Liver (tissue), 3 donors: ENCODE measurements around the gene NDUFC2.
"Not testable (repeated sequence)": the region's sequence is repeated elsewhere in the genome, so short reads cannot be mapped to it uniquely, and the experiment has no call there.

Experiments used
- EGR1 ChIP-seq, 2 donors: IDR thresholded peaks; 2 replicates each; pipeline ENCODE4 v1.6.1; 2016 to 2018; ENCODE audit warnings: antibody characterized with exemption in 2 of 2, low read depth in 2 of 2
- GABPA ChIP-seq, 2 donors: IDR thresholded peaks in 1 of 2; conservative IDR thresholded peaks in 1 of 2; 2 replicates each; pipeline ENCODE4 v1.6.1; 2016; ENCODE audit warnings: antibody characterized with exemption in 2 of 2, mild to moderate bottlenecking in 1 of 2, moderate library complexity in 1 of 2
- JUND ChIP-seq, 2 donors: IDR thresholded peaks; 2 replicates each; pipeline ENCODE4 v1.6.1; 2016; ENCODE audit warnings: antibody characterized with exemption in 2 of 2
- RAD21 ChIP-seq, 2 donors: IDR thresholded peaks; 2 replicates each; pipeline ENCODE4 v1.6.1; 2016; ENCODE audit warnings: antibody characterized with exemption in 2 of 2, mild to moderate bottlenecking in 2 of 2
- SP1 ChIP-seq: IDR thresholded peaks from 2 replicates; pipeline ENCODE4 v1.6.1; 2018; ENCODE audit warnings: antibody characterized with exemption, mild to moderate bottlenecking
- TAF1 ChIP-seq: conservative IDR thresholded peaks from 2 replicates; pipeline ENCODE4 v1.6.1; 2016; ENCODE audit warnings: antibody characterized with exemption, mild to moderate bottlenecking
- YY1 ChIP-seq: IDR thresholded peaks from 2 replicates; pipeline ENCODE4 v1.6.1; 2016; ENCODE audit warnings: antibody characterized with exemption, mild to moderate bottlenecking
- TF ChIP-seq, protein P1 (sequence below): fragments of 150-350 bp; IDR thresholded peaks from 2 replicates; pipeline ENCODE4 v1.5.1; 2017; ENCODE audit warnings: improper control_type of control experiment, low read depth, low read length; ENCODE audit not compliant: missing input control
- TF ChIP-seq, protein P2 (sequence below): IDR thresholded peaks from 2 replicates; pipeline ENCODE4 v1.6.1; 2016; ENCODE audit warnings: antibody characterized with exemption
- TF ChIP-seq, protein P3 (sequence below): IDR thresholded peaks from 2 replicates; pipeline ENCODE4 v1.6.1; 2016; ENCODE audit warnings: antibody characterized with exemption, mild to moderate bottlenecking
- TF ChIP-seq, protein P4 (sequence below): IDR thresholded peaks from 2 replicates; pipeline ENCODE4 v1.6.1; 2016; ENCODE audit warnings: antibody characterized with exemption
- donor health status: healthy.
- donor health status: healthy.

DNA sequence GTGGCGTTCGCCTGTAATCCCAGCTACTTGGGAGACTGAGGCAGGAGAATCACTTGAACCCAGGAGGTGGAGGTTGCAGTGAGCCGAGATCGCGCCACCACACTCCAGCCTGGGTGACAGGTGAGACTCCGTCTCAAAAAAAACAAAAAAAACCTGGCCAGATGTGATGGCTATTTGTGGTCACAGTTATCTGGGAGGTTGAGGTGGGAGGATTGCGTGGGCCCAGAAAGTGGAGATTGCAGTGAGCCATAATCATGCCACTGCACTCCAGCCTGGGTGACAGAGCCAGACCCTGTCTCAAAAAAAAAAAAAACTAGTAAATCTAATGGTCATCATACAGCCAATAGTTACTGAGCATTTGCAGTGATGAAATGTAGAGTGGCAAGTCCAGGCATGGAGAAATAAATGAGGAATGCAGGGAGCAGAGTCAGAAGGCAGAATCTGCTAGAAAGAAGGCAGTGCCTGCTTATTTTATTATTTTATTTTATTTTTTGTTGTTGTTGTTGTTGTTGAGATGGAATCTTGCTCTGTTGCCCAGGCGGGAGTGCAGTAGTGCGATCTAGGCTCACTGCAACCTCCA lies 19.8 kb downstream of the NDUFC2 start:
- TF ChIP-seq, protein P1, sequence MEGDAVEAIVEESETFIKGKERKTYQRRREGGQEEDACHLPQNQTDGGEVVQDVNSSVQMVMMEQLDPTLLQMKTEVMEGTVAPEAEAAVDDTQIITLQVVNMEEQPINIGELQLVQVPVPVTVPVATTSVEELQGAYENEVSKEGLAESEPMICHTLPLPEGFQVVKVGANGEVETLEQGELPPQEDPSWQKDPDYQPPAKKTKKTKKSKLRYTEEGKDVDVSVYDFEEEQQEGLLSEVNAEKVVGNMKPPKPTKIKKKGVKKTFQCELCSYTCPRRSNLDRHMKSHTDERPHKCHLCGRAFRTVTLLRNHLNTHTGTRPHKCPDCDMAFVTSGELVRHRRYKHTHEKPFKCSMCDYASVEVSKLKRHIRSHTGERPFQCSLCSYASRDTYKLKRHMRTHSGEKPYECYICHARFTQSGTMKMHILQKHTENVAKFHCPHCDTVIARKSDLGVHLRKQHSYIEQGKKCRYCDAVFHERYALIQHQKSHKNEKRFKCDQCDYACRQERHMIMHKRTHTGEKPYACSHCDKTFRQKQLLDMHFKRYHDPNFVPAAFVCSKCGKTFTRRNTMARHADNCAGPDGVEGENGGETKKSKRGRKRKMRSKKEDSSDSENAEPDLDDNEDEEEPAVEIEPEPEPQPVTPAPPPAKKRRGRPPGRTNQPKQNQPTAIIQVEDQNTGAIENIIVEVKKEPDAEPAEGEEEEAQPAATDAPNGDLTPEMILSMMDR: not testable (repeated sequence)
- TF ChIP-seq, protein P2, sequence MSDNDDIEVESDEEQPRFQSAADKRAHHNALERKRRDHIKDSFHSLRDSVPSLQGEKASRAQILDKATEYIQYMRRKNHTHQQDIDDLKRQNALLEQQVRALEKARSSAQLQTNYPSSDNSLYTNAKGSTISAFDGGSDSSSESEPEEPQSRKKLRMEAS: not testable (repeated sequence)
- not testable (repeated sequence) for TF ChIP-seq EGR1 (IDR thresholded peaks at IDR 0.05; ENCODE audit: low read depth in 2 of 2); RAD21 (IDR thresholded peaks at IDR 0.05); GABPA (IDR thresholded peaks at IDR 0.05 in 1 of 2, conservative IDR thresholded peaks at IDR 0.05 in 1 of 2); SP1; YY1; TAF1; JUND (IDR thresholded peaks at IDR 0.05)
- TF ChIP-seq, protein P3, sequence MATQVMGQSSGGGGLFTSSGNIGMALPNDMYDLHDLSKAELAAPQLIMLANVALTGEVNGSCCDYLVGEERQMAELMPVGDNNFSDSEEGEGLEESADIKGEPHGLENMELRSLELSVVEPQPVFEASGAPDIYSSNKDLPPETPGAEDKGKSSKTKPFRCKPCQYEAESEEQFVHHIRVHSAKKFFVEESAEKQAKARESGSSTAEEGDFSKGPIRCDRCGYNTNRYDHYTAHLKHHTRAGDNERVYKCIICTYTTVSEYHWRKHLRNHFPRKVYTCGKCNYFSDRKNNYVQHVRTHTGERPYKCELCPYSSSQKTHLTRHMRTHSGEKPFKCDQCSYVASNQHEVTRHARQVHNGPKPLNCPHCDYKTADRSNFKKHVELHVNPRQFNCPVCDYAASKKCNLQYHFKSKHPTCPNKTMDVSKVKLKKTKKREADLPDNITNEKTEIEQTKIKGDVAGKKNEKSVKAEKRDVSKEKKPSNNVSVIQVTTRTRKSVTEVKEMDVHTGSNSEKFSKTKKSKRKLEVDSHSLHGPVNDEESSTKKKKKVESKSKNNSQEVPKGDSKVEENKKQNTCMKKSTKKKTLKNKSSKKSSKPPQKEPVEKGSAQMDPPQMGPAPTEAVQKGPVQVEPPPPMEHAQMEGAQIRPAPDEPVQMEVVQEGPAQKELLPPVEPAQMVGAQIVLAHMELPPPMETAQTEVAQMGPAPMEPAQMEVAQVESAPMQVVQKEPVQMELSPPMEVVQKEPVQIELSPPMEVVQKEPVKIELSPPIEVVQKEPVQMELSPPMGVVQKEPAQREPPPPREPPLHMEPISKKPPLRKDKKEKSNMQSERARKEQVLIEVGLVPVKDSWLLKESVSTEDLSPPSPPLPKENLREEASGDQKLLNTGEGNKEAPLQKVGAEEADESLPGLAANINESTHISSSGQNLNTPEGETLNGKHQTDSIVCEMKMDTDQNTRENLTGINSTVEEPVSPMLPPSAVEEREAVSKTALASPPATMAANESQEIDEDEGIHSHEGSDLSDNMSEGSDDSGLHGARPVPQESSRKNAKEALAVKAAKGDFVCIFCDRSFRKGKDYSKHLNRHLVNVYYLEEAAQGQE: not testable (repeated sequence)
- TF ChIP-seq, protein P4, sequence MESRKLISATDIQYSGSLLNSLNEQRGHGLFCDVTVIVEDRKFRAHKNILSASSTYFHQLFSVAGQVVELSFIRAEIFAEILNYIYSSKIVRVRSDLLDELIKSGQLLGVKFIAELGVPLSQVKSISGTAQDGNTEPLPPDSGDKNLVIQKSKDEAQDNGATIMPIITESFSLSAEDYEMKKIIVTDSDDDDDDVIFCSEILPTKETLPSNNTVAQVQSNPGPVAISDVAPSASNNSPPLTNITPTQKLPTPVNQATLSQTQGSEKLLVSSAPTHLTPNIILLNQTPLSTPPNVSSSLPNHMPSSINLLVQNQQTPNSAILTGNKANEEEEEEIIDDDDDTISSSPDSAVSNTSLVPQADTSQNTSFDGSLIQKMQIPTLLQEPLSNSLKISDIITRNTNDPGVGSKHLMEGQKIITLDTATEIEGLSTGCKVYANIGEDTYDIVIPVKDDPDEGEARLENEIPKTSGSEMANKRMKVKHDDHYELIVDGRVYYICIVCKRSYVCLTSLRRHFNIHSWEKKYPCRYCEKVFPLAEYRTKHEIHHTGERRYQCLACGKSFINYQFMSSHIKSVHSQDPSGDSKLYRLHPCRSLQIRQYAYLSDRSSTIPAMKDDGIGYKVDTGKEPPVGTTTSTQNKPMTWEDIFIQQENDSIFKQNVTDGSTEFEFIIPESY: not testable (repeated sequence)
